SK-N-SH (cell line): ENCODE data around the gene CLN6. TPM values are rescaled to one million over a fixed set of nuclear protein-coding genes. Genes with fewer than 3 reads are reported as not detected.

Experiments
- CTCF ChIA-PET: fragments of 300-600, 350-600 bp; formaldehyde crosslinking; extraction: SDS; loops from one replicate; lab custom pipeline; 2021; lab: Yijun Ruan, JAX
- POLR2A ChIA-PET: fragments of 350-600 bp; sonication (Branson Sonifier 250); formaldehyde crosslinking; extraction: SDS; loops from one replicate; lab custom pipeline; 2020; ENCODE audit warnings: antibody characterized with exemption, inconsistent platforms; lab: Yijun Ruan, JAX
- DNase-seq: peaks from one replicate; pipeline ENCODE4 v3.0.0; 2012
- H2AFZ ChIP-seq: fragments of 200-600 bp; sonication (generic); 2 replicates; pipeline ENCODE4 v1.8.1; 2016; ENCODE audit warnings: antibody characterized with exemption, mild to moderate bottlenecking, low read depth
- H3F3A ChIP-seq: fragments of 200-600 bp; sonication (generic); replicated peaks from 2 replicates; pipeline ENCODE3; 2016; ENCODE audit warnings: antibody characterized with exemption, mild to moderate bottlenecking; ENCODE audit not compliant: insufficient read depth
- H3K27ac ChIP-seq, 2 experiments: fragments of 200-500 bp in 1 of 2; fragments of 200-600 bp in 1 of 2; sonication (Bioruptor generic) in 1 of 2; sonication (generic), shearing (Covaris generic) in 1 of 2; 2 replicates each; pipeline versions ENCODE4 v1.5.1 to v1.6.1; 2014 to 2016; ENCODE audit warnings: low read depth in 2 of 2, inconsistent platforms in 1 of 2, low read length in 1 of 2, mild to moderate bottlenecking in 1 of 2, mixed read lengths in 1 of 2
- H3K27me3 ChIP-seq: fragments of 200-600 bp; sonication (generic), shearing (Covaris generic); 2 replicates; pipeline ENCODE4 v1.6.1; 2016; ENCODE audit warnings: mixed run types; ENCODE audit not compliant: insufficient read depth
- H3K36me3 ChIP-seq, 2 experiments: fragments of 200-500 bp in 1 of 2; fragments of 200-600 bp in 1 of 2; sonication (Bioruptor generic) in 1 of 2; sonication (generic) in 1 of 2; replicated peaks in 1 of 2; 2 replicates each; pipeline versions ENCODE3 to v1.5.1; 2014 to 2016; ENCODE audit warnings: low read length in 1 of 2, mild to moderate bottlenecking in 1 of 2; ENCODE audit not compliant: insufficient read depth in 2 of 2, control insufficient read depth in 1 of 2
- H3K4me1 ChIP-seq, 2 experiments: fragments of 200-500 bp in 1 of 2; fragments of 200-600 bp in 1 of 2; sonication (Bioruptor generic) in 1 of 2; sonication (generic), shearing (Covaris generic) in 1 of 2; 2 replicates each; pipeline versions ENCODE4 v1.5.1 to v1.6.1; 2014 to 2016; ENCODE audit warnings: low read depth in 1 of 2, low read length in 1 of 2, mixed run types in 1 of 2; ENCODE audit not compliant: insufficient read depth in 2 of 2, control insufficient read depth in 1 of 2
- H3K4me2 ChIP-seq: fragments of 200-600 bp; sonication (generic), shearing (Covaris generic); 2 replicates; pipeline ENCODE4 v1.6.1; 2017; ENCODE audit warnings: mixed run types
- H3K4me3 ChIP-seq, 2 experiments: fragments of 200-500 bp in 1 of 2; fragments of 200-600 bp in 1 of 2; sonication (Bioruptor generic) in 1 of 2; sonication (generic), shearing (Covaris generic) in 1 of 2; 2 replicates each; pipeline versions ENCODE4 v1.5.1 to v1.8.1; 2014 to 2016; ENCODE audit warnings: low read depth in 2 of 2, inconsistent platforms in 1 of 2, low read length in 1 of 2, mild to moderate bottlenecking in 1 of 2, mixed read lengths in 1 of 2, moderate library complexity in 1 of 2
- H3K79me2 ChIP-seq: fragments of 200-600 bp; sonication (generic); 2 replicates; pipeline ENCODE4 v1.8.1; 2017; ENCODE audit warnings: mild to moderate bottlenecking; ENCODE audit not compliant: insufficient read depth
- H3K9ac ChIP-seq: fragments of 200-600 bp; sonication (generic); 2 replicates; pipeline ENCODE4 v1.6.1; 2017; ENCODE audit warnings: mixed run types
- H3K9me2 ChIP-seq: fragments of 200-600 bp; sonication (generic); 2 replicates; pipeline ENCODE4 v1.6.1; 2017; ENCODE audit warnings: mixed run types
- H3K9me3 ChIP-seq: fragments of 200-600 bp; sonication (generic); 2 replicates; pipeline ENCODE4 v1.6.1; 2017; ENCODE audit warnings: mixed run types, mild to moderate bottlenecking, moderate library complexity
- H4K20me1 ChIP-seq: fragments of 200-600 bp; sonication (generic); 2 replicates; pipeline ENCODE4 v1.6.1; 2017; ENCODE audit warnings: mild to moderate bottlenecking, mixed run types; ENCODE audit not compliant: insufficient read depth
- CHD2 ChIP-seq: fragments of 150-350 bp; IDR thresholded peaks from 2 replicates; pipeline ENCODE4 v1.6.1; 2018; ENCODE audit warnings: low read length; ENCODE audit not compliant: partially characterized antibody
- CTCF ChIP-seq: fragments of 200-600 bp; sonication (generic); IDR thresholded peaks from 2 replicates; pipeline ENCODE4 v1.6.1; 2017; ENCODE audit warnings: antibody characterized with exemption, mild to moderate bottlenecking, moderate library complexity
- FOSL2 ChIP-seq: IDR thresholded peaks from 2 replicates; pipeline ENCODE4 v1.4.0; 2012; ENCODE audit warnings: low read depth, mild to moderate bottlenecking, moderate library complexity, borderline replicate concordance
- FOXM1 ChIP-seq: IDR thresholded peaks from 2 replicates; pipeline ENCODE4 v1.4.0; 2012; ENCODE audit warnings: low read depth, mild to moderate bottlenecking
- GATA2 ChIP-seq: sonication (generic); formaldehyde crosslinking; IDR thresholded peaks from 2 replicates; pipeline ENCODE4 v1.5.0; 2020; ENCODE audit warnings: mild to moderate bottlenecking, missing genetic modification reagents
- MEF2A ChIP-seq: IDR thresholded peaks from 2 replicates; pipeline ENCODE4 v1.4.0; 2012; ENCODE audit warnings: low read depth, borderline replicate concordance
- MXI1 ChIP-seq: IDR thresholded peaks from 2 replicates; pipeline ENCODE4 v1.6.1; 2012; ENCODE audit warnings: mild to moderate bottlenecking, low read depth, low read length, improper control_type of control experiment
- NFIC ChIP-seq: IDR thresholded peaks from 2 replicates; pipeline ENCODE4 v1.4.0; 2012; ENCODE audit warnings: borderline replicate concordance
- RCOR1 ChIP-seq: fragments of 150-350 bp; IDR thresholded peaks from 2 replicates; pipeline ENCODE4 v1.6.1; 2017; ENCODE audit warnings: antibody characterized with exemption, low read length
- REST ChIP-seq: IDR thresholded peaks from 2 replicates; pipeline ENCODE4 v1.6.1; 2012; ENCODE audit warnings: mild to moderate bottlenecking, low read depth, low read length, moderate library complexity
- RFX5 ChIP-seq: IDR thresholded peaks from 2 replicates; pipeline ENCODE4 v1.6.1; 2012; ENCODE audit warnings: mild to moderate bottlenecking, improper control_type of control experiment, low read length
- RXRA ChIP-seq: IDR thresholded peaks from 2 replicates; pipeline ENCODE4 v1.4.0; 2012; ENCODE audit warnings: low read depth, mild to moderate bottlenecking, borderline replicate concordance
- SIN3A ChIP-seq: IDR thresholded peaks from 2 replicates; pipeline ENCODE4 v1.6.1; 2012; ENCODE audit warnings: low read depth, mild to moderate bottlenecking, low read length, moderate library complexity, borderline replicate concordance
- TEAD4 ChIP-seq: IDR thresholded peaks from 2 replicates; pipeline ENCODE4 v1.4.0; 2012; ENCODE audit warnings: mild to moderate bottlenecking, borderline replicate concordance; ENCODE audit not compliant: insufficient read depth
- USF1 ChIP-seq: IDR thresholded peaks from 2 replicates; pipeline ENCODE4 v1.4.0; 2012; ENCODE audit warnings: low read depth, borderline replicate concordance
- WGBS: methylation state at CpG from one replicate; pipeline ENCODE4 v1.1.6; 2017; ENCODE audit warnings: low lambda C conversion rate; 5-methylcytosine and 5-hydroxymethylcytosine counted together
- polyA plus RNA-seq, 3 experiments: library from polyadenylated mRNA; depleted of rRNA; stranded (reverse); fragments of >200 nt; gene quantifications; 2 replicates each; pipeline ENCODE4 v1.2.3, GENCODE V29; 2012
- TF ChIP-seq, protein P1 (sequence below): IDR thresholded peaks from 2 replicates; pipeline ENCODE4 v1.4.0; 2012; ENCODE audit warnings: low read depth

Gene CLN6
- polyA plus RNA-seq, 1 of the 3 experiments (the other 2 are of a cell fraction), result 27.5 TPM

- no peak overlapping the region for H2AFZ ChIP-seq
- H3K4me3 ChIP-seq, result no peak overlapping the region
- no peak for DNase-seq
- H4K20me1 ChIP-seq, result no peaks in the 10 kb centered on the region
- POLR2A ChIA-PET, result no interaction called here
- CTCF ChIA-PET, result interaction anchor here (1.0 kb wide), 1 partner anchor 15 kb away, joined by 3 read pairs; no protein-coding TSS in a partner anchor
- H3K36me3 ChIP-seq, result no peaks in the 10 kb centered on the region
- WGBS, result 54% methylated on average over 3 of the region's 3 CpGs
- H3K4me1 ChIP-seq, result peaks cover 11 to 13% of the 10 kb centered on the region in 2 experiments
- H3K79me2 ChIP-seq, result no peaks in the 10 kb centered on the region
- H3K27ac ChIP-seq, result no peak overlapping the region
- no peak overlapping the region for H3K9ac ChIP-seq
- H3K4me2 ChIP-seq, result no peak overlapping the region
- no peaks in the 10 kb centered on the region for H3K27me3 ChIP-seq
- peaks cover 33% of the 10 kb centered on the region for H3F3A ChIP-seq
- no peaks in the 10 kb centered on the region for H3K9me3 ChIP-seq
- H3K9me2 ChIP-seq, result no peaks in the 10 kb centered on the region
- TF ChIP-seq REST, result no peak
- TF ChIP-seq FOXM1, result no peak
- no peak for TF ChIP-seq RXRA
- TF ChIP-seq GATA2, result no peak
- TF ChIP-seq MXI1, result no peak
- no peak for TF ChIP-seq RFX5
- TF ChIP-seq RCOR1, result no peak
- no peak for TF ChIP-seq CHD2
- TF ChIP-seq FOSL2, result no peak
- TF ChIP-seq MEF2A, result no peak
- TF ChIP-seq SIN3A, result no peak
- no peak for TF ChIP-seq CTCF
- no peak for TF ChIP-seq TEAD4
- TF ChIP-seq, protein P1, sequence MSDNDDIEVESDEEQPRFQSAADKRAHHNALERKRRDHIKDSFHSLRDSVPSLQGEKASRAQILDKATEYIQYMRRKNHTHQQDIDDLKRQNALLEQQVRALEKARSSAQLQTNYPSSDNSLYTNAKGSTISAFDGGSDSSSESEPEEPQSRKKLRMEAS, result no peak
- no peak for TF ChIP-seq USF1
- TF ChIP-seq NFIC, result no peak
These were observed 38.9 kb upstream of the CLN6 start for GRCh38 chr15:68268405-68268804.
